ENCODE measurements around the gene COPB2.
"Not testable (repeated sequence)": the region's sequence is repeated elsewhere in the genome, so short reads cannot be mapped to it uniquely, and the experiment has no call there.

Gene COPB2

GRCh38 chr3:139414608-139415224 is 25.3 kb upstream of the COPB2 start (continued):
- TF ChIP-seq KLF8 (tag by site-specific recombination; IDR thresholded peaks at IDR 0.05), result no peak
- TF ChIP-seq KLF7 (tag by site-specific recombination; IDR thresholded peaks at IDR 0.05; ENCODE audit: borderline replicate concordance), result no peak
- TF ChIP-seq, protein P1, sequence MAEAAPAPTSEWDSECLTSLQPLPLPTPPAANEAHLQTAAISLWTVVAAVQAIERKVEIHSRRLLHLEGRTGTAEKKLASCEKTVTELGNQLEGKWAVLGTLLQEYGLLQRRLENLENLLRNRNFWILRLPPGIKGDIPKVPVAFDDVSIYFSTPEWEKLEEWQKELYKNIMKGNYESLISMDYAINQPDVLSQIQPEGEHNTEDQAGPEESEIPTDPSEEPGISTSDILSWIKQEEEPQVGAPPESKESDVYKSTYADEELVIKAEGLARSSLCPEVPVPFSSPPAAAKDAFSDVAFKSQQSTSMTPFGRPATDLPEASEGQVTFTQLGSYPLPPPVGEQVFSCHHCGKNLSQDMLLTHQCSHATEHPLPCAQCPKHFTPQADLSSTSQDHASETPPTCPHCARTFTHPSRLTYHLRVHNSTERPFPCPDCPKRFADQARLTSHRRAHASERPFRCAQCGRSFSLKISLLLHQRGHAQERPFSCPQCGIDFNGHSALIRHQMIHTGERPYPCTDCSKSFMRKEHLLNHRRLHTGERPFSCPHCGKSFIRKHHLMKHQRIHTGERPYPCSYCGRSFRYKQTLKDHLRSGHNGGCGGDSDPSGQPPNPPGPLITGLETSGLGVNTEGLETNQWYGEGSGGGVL (tag by site-specific recombination; IDR thresholded peaks at IDR 0.05), result no peak
- TF ChIP-seq ZBTB7A (tag by site-specific recombination; IDR thresholded peaks at IDR 0.05; ENCODE audit: low read depth), result no peak
- no peak for TF ChIP-seq ZNF184 (tag by site-specific recombination; IDR thresholded peaks at IDR 0.05)
- no peak for TF ChIP-seq ZNF707 (tag by site-specific recombination; IDR thresholded peaks at IDR 0.05)
- TF ChIP-seq ELK4 (IDR thresholded peaks at IDR 0.05; ENCODE audit: borderline replicate concordance, low read depth, low read length), result no peak

DNA sequence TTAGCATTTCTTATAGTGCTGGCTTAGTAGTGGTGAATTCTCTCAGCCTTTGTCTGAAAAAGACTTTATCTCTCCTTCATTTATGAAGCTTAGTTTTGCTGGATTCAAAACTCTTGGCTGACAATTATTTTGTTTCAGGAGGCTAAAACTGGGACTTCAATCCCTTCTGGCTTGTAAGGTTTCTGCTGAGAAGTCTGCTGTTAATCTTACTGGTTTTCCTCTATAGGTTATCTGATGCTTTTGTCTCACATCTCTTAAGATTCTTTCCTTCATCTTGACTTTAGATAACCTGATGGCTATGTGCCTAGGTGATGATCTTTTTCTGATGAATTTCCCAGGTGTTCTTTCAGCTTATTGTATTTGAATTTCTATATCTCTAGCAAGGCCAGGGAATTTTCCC is 23.4 kb upstream of the COPB2 start:
- POLR2A ChIA-PET; H3K27ac ChIP-seq (ENCODE audit: extremely low read depth, low read depth, low read length): not testable (repeated sequence)

GRCh38 chr3:139401155-139401554 is 11.7 kb upstream of the COPB2 start:
- CTCF ChIA-PET, result not testable (repeated sequence)
- TF ChIP-seq ZNF146 (tag by site-specific recombination; IDR thresholded peaks at IDR 0.05), result peak; percentile 28; the same call in 1 of the 2 replicates

More for the DNA sequence above, 23.4 kb upstream of the COPB2 start:
- H3K4me3 ChIP-seq (ENCODE audit: low read depth, low read length); H3K4me1 ChIP-seq (ENCODE audit: control insufficient read depth, insufficient read depth, low read length); H3K36me3 ChIP-seq (ENCODE audit: control insufficient read depth in 2 of 2, insufficient read depth in 1 of 2, low read length in 2 of 2); CTCF ChIA-PET; H3K9me3 ChIP-seq (ENCODE audit: control insufficient read depth, insufficient read depth, low read depth, low read length): not testable (repeated sequence)
- TF ChIP-seq SETDB1 (IDR thresholded peaks at IDR 0.05; ENCODE audit: insufficient read length, low read length), result peak; percentile 47

DNA sequence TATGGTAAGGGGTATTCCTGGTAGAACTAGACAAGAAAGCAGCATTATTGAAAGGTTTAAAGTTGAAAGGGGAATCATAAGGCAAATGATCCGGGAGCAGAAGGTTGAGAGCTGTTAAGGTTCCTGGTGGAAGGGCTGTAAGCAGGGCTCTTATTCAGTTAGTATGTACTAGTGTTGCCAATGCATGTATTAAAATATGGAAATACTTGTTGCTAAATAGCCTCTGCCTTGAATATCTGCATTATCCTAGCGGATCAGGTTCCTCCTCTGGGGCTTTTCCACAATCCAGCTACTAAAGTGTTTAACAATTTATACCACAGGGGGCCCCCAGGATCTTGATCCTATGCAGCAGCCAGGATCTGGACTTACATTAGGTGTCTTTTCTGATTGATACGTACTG is 7.3 kb upstream of the COPB2 start:
- H3K27ac ChIP-seq (ENCODE audit: extremely low read depth, low read depth, low read length), result no peak overlapping the region
- no peaks in the 10 kb centered on the region for H3K9me3 ChIP-seq (ENCODE audit: control insufficient read depth, insufficient read depth, low read depth, low read length)
- no peaks in the 10 kb centered on the region for H3K4me1 ChIP-seq (ENCODE audit: control insufficient read depth, insufficient read depth, low read length)
- POLR2A ChIA-PET, result interaction anchor here (0.7 kb wide), 1 partner anchor 1601 kb away, joined by 5 read pairs; no protein-coding TSS in a partner anchor
- H3K4me3 ChIP-seq (ENCODE audit: low read depth, low read length), result no peak overlapping the region
- H3K36me3 ChIP-seq (ENCODE audit: control insufficient read depth in 2 of 2, insufficient read depth in 1 of 2, low read length in 2 of 2), result no peaks in the 10 kb centered on the region
- TF ChIP-seq ATF2 (tag by site-specific recombination; IDR thresholded peaks at IDR 0.05; ENCODE audit: low read depth), result no peak
- TF ChIP-seq ZNF146 (tag by site-specific recombination; IDR thresholded peaks at IDR 0.05), result no peak
- TF ChIP-seq FEZF1 (tag by site-specific recombination; IDR thresholded peaks at IDR 0.05), result no peak
- TF ChIP-seq REST (tag by site-specific recombination; IDR thresholded peaks at IDR 0.05), result no peak
- CTCF ChIA-PET, result no interaction called here

More at GRCh38 chr3:139401155-139401554, 11.7 kb upstream of the COPB2 start:
- H3K4me1 ChIP-seq (ENCODE audit: control insufficient read depth, insufficient read depth, low read length); H3K4me3 ChIP-seq (ENCODE audit: low read depth, low read length); H3K36me3 ChIP-seq (ENCODE audit: control insufficient read depth in 2 of 2, insufficient read depth in 1 of 2, low read length in 2 of 2); H3K9me3 ChIP-seq (ENCODE audit: control insufficient read depth, insufficient read depth, low read depth, low read length); POLR2A ChIA-PET; H3K27ac ChIP-seq (ENCODE audit: extremely low read depth, low read depth, low read length): not testable (repeated sequence)

Data from HEK293 (cell line).